Activated naive CD8-positive, alpha-beta T cell (primary cell): ENCODE measurements around the gene RELA.
"Not testable (repeated sequence)": the region's sequence is repeated elsewhere in the genome, so short reads cannot be mapped to it uniquely, and the experiment has no call there.

Experiments
- H3K27ac Mint-ChIP-seq: one replicate; pipeline ENCODE4 v1.8.0; 2021; ENCODE audit warnings: mixed read lengths
- H3K27me3 Mint-ChIP-seq: one replicate; pipeline ENCODE4 v1.8.0; 2021; ENCODE audit warnings: mixed read lengths
- H3K36me3 Mint-ChIP-seq: one replicate; pipeline ENCODE4 v1.8.0; 2021; ENCODE audit warnings: mixed read lengths
- H3K4me1 Mint-ChIP-seq: one replicate; pipeline ENCODE4 v1.8.0; 2021; ENCODE audit warnings: low read depth, mixed read lengths
- H3K4me3 Mint-ChIP-seq: one replicate; pipeline ENCODE4 v1.8.0; 2021; ENCODE audit warnings: mild to moderate bottlenecking, mixed read lengths
- H3K9me3 Mint-ChIP-seq: one replicate; pipeline ENCODE4 v1.8.0; 2021; ENCODE audit warnings: low read depth, mixed read lengths

Gene RELA

DNA sequence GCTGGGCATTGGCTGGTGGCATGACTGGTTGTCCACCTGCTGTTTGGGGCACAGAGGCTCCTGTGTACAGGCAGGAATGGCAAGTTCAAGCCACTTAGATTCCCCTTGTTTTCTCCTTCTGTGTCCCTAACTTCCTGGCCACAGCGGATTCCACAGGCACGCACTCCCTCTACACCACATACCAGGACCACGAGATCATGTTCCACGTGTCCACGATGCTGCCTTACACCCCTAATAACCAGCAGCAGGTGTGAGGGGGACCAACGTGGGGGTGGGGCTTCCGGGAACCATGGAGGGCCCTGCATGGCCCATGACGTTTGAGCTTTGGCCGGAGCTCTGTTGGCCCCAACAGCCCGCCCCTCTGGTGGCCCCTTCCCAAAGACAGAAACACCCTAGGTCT is 17.0 kb downstream of the RELA start:
- Mint-ChIP-seq H3K9me3 (no peaks in the 10 kb centered on the region), H3K27ac (no peak overlapping the region), H3K4me1 (peaks cover 25% of the 10 kb centered on the region), H3K4me3 (no peak overlapping the region), H3K36me3 (no peaks in the 10 kb centered on the region), H3K27me3 (no peaks in the 10 kb centered on the region)

DNA sequence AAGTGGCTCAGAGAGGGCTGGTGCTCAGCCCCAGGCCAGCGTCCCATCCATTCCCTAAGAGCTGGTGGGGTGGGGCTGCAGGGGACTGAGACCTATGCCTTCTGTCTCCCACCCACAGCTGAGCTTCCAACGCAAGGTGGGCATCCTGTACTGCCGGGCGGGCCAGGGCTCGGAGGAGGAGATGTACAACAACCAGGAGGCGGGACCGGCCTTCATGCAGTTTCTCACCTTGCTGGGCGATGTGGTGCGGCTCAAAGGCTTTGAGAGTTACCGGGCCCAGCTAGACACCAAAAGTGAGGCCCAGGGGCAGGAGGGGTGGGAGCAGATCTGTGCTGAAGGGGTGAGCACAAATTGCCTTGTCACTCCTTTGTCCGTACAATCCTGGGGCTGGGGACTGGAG is 17.9 kb downstream of the RELA start:
- no peak overlapping the region for H3K27ac Mint-ChIP-seq
- peaks cover 32% of the 10 kb centered on the region for H3K4me1 Mint-ChIP-seq
- H3K9me3 Mint-ChIP-seq = no peaks in the 10 kb centered on the region
- H3K27me3 Mint-ChIP-seq = no peaks in the 10 kb centered on the region
- H3K36me3 Mint-ChIP-seq = no peaks in the 10 kb centered on the region
- H3K4me3 Mint-ChIP-seq = no peak overlapping the region

GRCh38 chr11:65643971-65644370 is 18.7 kb downstream of the RELA start:
- peaks cover 37% of the 10 kb centered on the region for H3K4me1 Mint-ChIP-seq
- no peaks in the 10 kb centered on the region for H3K36me3 Mint-ChIP-seq

DNA sequence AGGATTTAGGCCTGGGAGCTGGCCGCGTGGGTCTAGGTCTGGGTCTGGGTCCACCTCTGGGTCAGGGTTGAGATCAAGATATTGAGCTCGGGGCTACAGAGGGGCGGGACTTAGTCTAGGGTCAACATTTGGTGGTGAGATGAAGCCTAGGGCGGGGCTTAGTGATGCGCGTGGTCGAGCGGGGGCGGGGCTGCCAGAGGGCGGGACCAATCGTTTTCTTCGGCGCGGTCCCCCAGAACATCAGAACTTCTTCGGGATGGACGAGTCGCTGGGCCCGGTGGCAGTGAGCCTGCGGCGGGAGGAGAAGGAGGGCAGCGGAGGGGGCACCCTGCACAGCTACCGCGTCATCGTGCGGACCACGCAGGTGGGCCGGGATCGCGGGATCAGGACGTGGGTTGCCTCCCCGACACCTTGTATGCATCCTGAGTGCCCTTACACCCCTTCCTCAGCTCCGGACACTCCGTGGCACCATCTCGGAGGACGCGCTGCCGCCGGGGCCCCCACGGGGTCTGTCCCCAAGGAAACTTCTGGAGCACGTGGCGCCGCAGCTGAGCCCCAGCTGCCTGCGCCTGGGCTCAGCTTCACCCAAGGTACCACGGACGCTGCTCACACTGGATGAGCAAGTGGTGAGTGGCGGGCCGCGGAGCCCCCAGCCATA is 20.6 kb downstream of the RELA start:
- Mint-ChIP-seq H3K27ac (peak overlapping the region; percentile 83), H3K27me3 (no peaks in the 10 kb centered on the region), H3K4me3 (peak overlapping the region; percentile 84), H3K4me1 (peaks cover 45% of the 10 kb centered on the region), H3K9me3 (no peaks in the 10 kb centered on the region), H3K36me3 (no peaks in the 10 kb centered on the region)

More at GRCh38 chr11:65643971-65644370, 18.7 kb downstream of the RELA start:
- peak overlapping the region; percentile 68 for H3K27ac Mint-ChIP-seq
- no peak overlapping the region for H3K4me3 Mint-ChIP-seq
- H3K27me3 Mint-ChIP-seq = no peaks in the 10 kb centered on the region
- no peaks in the 10 kb centered on the region for H3K9me3 Mint-ChIP-seq

DNA sequence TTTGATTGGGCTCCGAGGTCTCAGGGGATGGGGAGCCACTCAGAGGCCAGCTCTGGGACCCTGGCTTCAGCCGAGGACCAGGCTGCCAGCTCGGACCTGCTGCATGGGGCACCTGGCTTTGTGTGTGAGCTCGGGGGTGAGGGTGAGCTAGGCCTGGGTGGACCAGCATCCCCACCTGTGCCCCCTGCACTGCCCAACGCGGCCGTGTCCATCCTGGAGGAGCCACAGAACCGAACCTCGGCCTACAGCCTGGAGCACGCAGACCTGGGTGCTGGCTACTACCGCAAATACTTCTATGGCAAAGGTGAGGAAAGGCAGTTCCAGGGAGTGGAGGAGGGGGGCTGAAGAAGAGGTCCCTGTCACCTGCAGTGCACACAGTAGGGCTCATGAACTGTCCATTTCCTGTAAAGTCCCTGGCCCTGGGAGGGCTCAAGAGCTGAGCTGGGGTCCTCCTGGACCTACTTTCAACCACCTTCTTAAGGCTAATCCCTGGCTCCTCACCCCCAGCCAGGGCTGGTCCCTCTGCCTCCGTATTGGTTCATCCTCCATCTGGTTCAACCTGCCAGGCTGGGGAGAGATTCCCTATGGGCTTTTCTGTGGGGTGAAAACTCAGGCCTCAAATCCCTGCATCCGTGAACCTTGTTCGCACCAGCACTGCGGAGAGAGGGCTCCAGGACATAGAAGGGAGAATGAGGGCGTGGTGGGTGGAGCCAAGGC is 21.3 kb downstream of the RELA start:
- Mint-ChIP-seq H3K36me3 (no peaks in the 10 kb centered on the region), H3K27me3 (no peaks in the 10 kb centered on the region), H3K27ac (peak overlapping the region; percentile 83), H3K4me3 (peak overlapping the region; percentile 84), H3K9me3 (no peaks in the 10 kb centered on the region), H3K4me1 (peaks cover 47% of the 10 kb centered on the region)

- H3K9me3 Mint-ChIP-seq = no peaks in the 10 kb centered on the region
- no peaks in the 10 kb centered on the region for H3K36me3 Mint-ChIP-seq
- H3K27me3 Mint-ChIP-seq = no peaks in the 10 kb centered on the region
- peak overlapping the region; percentile 86 for H3K27ac Mint-ChIP-seq
- peak overlapping the region; percentile 84 for H3K4me3 Mint-ChIP-seq
- peaks cover 47% of the 10 kb centered on the region for H3K4me1 Mint-ChIP-seq
Measured at GRCh38 chr11:65640483-65641296, 22.0 kb downstream of the RELA start.

DNA sequence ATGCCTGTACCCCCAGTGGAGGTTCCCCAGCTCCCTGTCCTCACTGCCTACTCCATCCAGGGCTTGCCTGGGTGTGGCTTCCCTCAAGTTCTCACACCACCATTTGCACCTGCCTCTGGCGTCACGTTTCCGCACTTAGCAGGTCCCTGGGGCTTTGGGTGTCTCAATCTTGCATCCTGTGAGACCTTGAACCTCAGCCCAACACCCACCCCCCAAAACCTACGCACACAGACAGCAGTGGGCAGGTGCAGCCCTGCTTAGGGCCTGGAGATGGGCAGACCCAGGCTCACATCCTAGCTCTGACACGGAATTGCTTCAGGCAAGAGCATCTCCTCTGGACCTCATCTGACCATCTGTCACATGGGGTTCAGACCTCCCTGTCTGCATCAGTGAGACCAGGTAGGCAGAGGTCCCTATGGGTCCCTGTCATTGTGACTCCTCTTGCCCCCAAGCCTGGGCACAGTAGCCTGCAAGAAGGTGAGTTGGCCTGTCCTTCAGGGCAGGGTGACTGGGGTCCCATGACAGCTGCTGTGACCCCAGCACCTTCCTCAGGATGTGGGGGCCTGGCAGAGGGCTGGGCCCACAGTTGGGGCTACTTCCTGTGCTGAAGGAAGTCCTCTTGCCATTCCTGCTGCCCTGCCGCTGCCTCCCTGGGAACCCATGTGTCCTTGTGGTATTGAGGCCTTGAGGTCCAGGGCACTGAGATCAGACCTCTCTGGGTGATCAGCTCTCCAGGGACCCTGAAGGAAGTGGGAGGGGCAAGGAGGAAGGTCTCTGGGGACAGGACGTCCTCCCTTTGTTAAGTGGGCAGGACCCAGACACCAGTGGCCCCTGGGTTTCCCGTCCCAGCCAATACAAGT is 22.9 kb downstream of the RELA start:
- H3K4me1 Mint-ChIP-seq = peaks cover 51% of the 10 kb centered on the region
- no peaks in the 10 kb centered on the region for H3K27me3 Mint-ChIP-seq

DNA sequence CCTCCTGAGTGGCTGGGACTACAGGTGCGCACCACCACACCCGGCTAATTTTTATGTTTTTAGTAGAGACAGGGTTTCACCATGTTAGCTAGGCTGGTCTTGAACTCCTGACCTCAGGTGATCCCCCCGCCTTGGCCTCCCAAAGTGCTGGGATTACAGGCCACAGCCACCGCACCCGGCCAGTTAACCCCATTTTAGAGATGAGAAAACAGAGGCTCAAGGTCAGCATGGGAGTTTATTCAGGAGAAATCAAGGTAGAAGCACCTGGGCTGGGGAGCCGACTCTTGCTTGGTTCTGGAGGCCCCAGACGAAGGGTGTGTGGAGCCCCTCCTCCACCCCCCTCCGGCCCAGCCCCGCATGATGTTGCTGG is 23.5 kb downstream of the RELA start:
- H3K27ac Mint-ChIP-seq = peak overlapping the region; percentile 91
- H3K27me3 Mint-ChIP-seq, H3K9me3 Mint-ChIP-seq, H3K36me3 Mint-ChIP-seq: not testable (repeated sequence)
- peaks cover 52% of the 10 kb centered on the region for H3K4me1 Mint-ChIP-seq
- H3K4me3 Mint-ChIP-seq = peak overlapping the region; percentile 93

More for the DNA sequence above, 22.9 kb downstream of the RELA start:
- peak overlapping the region; percentile 86 for H3K27ac Mint-ChIP-seq
- no peaks in the 10 kb centered on the region for H3K9me3 Mint-ChIP-seq
- H3K4me3 Mint-ChIP-seq = peak overlapping the region; percentile 83
- no peaks in the 10 kb centered on the region for H3K36me3 Mint-ChIP-seq

- Mint-ChIP-seq H3K9me3 (no peaks in the 10 kb centered on the region), H3K36me3 (no peaks in the 10 kb centered on the region), H3K4me1 (peaks cover 46% of the 10 kb centered on the region), H3K27ac (peak within 1 kb of the TSS; percentile 91), H3K27me3 (no peaks in the 10 kb centered on the region), H3K4me3 (peak within 1 kb of the TSS; percentile 93)
Measured at GRCh38 chr11:65637794-65638419, 24.8 kb downstream of the RELA start, which contains the start of gene SIPA1. Gene SIPA1, plus strand, starts transcription at chr11:65638101. Its CDS starts 2,821 bp downstream, at chr11:65640922.

DNA sequence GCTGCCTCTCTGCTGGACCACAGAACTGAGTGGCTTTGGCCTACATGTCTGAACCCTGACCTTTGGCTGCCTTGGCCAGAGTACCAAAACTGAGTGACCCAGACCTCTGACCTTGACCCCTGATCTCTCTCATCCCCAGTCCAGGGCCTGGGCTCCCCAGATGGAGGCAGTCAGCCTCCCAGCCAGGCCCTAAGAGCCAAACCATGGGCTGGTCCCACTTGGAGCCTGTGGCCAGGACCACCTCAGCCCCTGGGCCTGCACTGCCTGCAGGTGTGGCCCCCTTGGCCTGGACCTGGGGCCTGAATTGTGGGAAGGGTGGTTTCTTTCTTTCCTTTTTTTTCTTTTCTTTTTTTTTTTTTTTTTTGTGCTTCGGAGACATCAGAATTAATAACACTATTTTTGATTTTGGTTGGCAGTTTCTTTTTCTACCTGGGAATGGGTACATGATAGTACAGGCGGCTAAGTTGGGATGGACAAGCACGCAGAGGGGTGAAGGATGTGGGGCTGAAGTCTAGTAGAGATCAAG is 25.6 kb downstream of the RELA start:
- Mint-ChIP-seq H3K36me3 (no peaks in the 10 kb centered on the region), H3K4me3 (peak overlapping the region; percentile 93), H3K27me3 (no peaks in the 10 kb centered on the region), H3K4me1 (peaks cover 46% of the 10 kb centered on the region), H3K9me3 (no peaks in the 10 kb centered on the region), H3K27ac (no peak overlapping the region)

GRCh38 chr11:65636108-65637031 is 26.3 kb downstream of the RELA start:
- peaks cover 39% of the 10 kb centered on the region for H3K4me1 Mint-ChIP-seq
- no peaks in the 10 kb centered on the region for H3K27me3 Mint-ChIP-seq
- H3K9me3 Mint-ChIP-seq = no peaks in the 10 kb centered on the region
- peak overlapping the region; percentile 52 for H3K4me3 Mint-ChIP-seq
- H3K36me3 Mint-ChIP-seq = no peaks in the 10 kb centered on the region
- H3K27ac Mint-ChIP-seq = no peak overlapping the region

DNA sequence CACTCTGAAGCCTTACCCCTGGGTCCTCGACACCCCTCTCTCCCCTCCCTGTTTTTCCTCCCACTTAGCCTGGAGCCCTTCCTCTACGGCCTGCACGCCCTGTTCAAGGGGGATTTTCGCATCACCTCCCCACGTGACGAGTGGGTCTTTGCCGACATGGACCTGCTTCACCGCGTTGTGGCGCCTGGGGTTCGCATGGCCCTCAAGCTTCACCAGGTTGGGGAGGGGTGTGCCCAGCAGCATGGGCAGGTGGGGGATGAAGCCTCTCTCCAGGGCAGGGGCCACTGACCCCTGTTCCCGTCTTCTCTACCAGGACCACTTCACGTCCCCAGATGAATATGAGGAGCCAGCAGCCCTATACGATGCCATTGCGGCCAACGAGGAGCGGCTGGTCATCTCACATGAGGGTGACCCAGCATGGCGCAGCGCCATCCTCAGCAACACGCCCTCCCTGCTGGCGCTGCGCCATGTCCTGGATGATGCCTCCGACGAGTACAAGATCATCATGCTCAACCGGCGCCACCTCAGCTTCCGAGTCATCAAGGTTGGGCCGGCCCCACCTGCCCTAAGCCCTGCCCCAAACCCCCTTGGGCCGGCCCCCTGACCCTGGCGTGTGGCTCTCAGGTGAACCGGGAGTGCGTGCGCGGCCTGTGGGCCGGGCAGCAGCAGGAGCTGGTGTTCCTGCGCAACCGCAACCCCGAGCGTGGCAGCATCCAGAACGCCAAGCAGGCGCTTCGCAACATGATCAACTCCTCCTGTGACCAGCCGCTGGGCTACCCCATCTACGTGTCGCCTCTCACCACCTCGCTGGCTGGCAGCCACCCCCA is 27.6 kb downstream of the RELA start:
- H3K4me1 Mint-ChIP-seq = peaks cover 32% of the 10 kb centered on the region
- H3K9me3 Mint-ChIP-seq = no peaks in the 10 kb centered on the region
- no peak overlapping the region for H3K4me3 Mint-ChIP-seq
- no peaks in the 10 kb centered on the region for H3K27me3 Mint-ChIP-seq
- no peaks in the 10 kb centered on the region for H3K36me3 Mint-ChIP-seq
- no peak overlapping the region for H3K27ac Mint-ChIP-seq
